Measurements from ENCODE around the gene SYCN. TPM values are rescaled to one million over a fixed set of nuclear protein-coding genes. Genes with fewer than 3 reads are reported as not detected.

The SYCN gene
- total and polyA plus RNA-seq, 2 experiments from 2014 or later, result not detected

- Histone ChIP-seq H3K36me3 (no peaks in the 10 kb centered on the region), H3K9me3 (ENCODE audit: low read depth) (no peaks in the 10 kb centered on the region), H3K27ac (no peak overlapping the region), H3K27me3 (peaks cover 16% of the 10 kb centered on the region), H3K4me1 (ENCODE audit: low read depth) (no peaks in the 10 kb centered on the region), H3K4me3 (no peak overlapping the region)
- no peak for TF ChIP-seq CTCF (IDR thresholded peaks at IDR 0.05; ENCODE audit: low read depth, low read length)
- no peak for DNase-seq (ENCODE audit: low read depth in 1 of 2, low spot score in 1 of 2)
These were observed 8.3 kb downstream of the SYCN start for GRCh38 chr19:39195755-39196154.

GRCh38 chr19:39194832-39195542, 9.1 kb downstream of the SYCN start:
- H3K9me3 ChIP-seq (ENCODE audit: low read depth), result no peaks in the 10 kb centered on the region
- peak in 1 of 2 donors; percentile 34 for DNase-seq (ENCODE audit: low read depth in 1 of 2, low spot score in 1 of 2)
- no peak overlapping the region for H3K4me3 ChIP-seq
- peaks cover 16% of the 10 kb centered on the region for H3K27me3 ChIP-seq
- no peak for TF ChIP-seq CTCF (IDR thresholded peaks at IDR 0.05; ENCODE audit: low read depth, low read length)
- no peak overlapping the region for H3K27ac ChIP-seq
- H3K4me1 ChIP-seq (ENCODE audit: low read depth), result no peaks in the 10 kb centered on the region
- H3K36me3 ChIP-seq, result no peaks in the 10 kb centered on the region

GRCh38 chr19:39193803-39194202, 10.3 kb downstream of the SYCN start:
- H3K27ac ChIP-seq, result no peak overlapping the region
- H3K36me3 ChIP-seq, result no peaks in the 10 kb centered on the region
- no peak for TF ChIP-seq CTCF (IDR thresholded peaks at IDR 0.05; ENCODE audit: low read depth, low read length)
- H3K9me3 ChIP-seq (ENCODE audit: low read depth), result no peaks in the 10 kb centered on the region
- peak; percentile 12 to 48 for DNase-seq (ENCODE audit: low read depth in 1 of 2, low spot score in 1 of 2)
- H3K4me3 ChIP-seq, result no peak overlapping the region
- no peaks in the 10 kb centered on the region for H3K4me1 ChIP-seq (ENCODE audit: low read depth)
- H3K27me3 ChIP-seq, result peaks cover 16% of the 10 kb centered on the region

GRCh38 chr19:39192846-39193245, 11.2 kb downstream of the SYCN start:
- DNase-seq (ENCODE audit: low read depth in 1 of 2, low spot score in 1 of 2), result no peak
- no peaks in the 10 kb centered on the region for H3K9me3 ChIP-seq (ENCODE audit: low read depth)

GRCh38 chr19:39190768-39191167, 13.3 kb downstream of the SYCN start:
- no peaks in the 10 kb centered on the region for H3K9me3 ChIP-seq (ENCODE audit: low read depth)
- H3K36me3 ChIP-seq, result no peaks in the 10 kb centered on the region
- TF ChIP-seq CTCF (IDR thresholded peaks at IDR 0.05; ENCODE audit: low read depth, low read length), result no peak
- peaks cover 3% of the 10 kb centered on the region for H3K4me1 ChIP-seq (ENCODE audit: low read depth)
- H3K27ac ChIP-seq, result no peak overlapping the region
- DNase-seq (ENCODE audit: low read depth in 1 of 2, low spot score in 1 of 2), result no peak
- H3K4me3 ChIP-seq, result no peak overlapping the region
- no peaks in the 10 kb centered on the region for H3K27me3 ChIP-seq

More at GRCh38 chr19:39192846-39193245, 11.2 kb downstream of the SYCN start:
- Histone ChIP-seq H3K4me1 (ENCODE audit: low read depth) (no peaks in the 10 kb centered on the region), H3K27me3 (peaks cover 12% of the 10 kb centered on the region), H3K4me3 (no peak overlapping the region), H3K27ac (no peak overlapping the region), H3K36me3 (no peaks in the 10 kb centered on the region)
- TF ChIP-seq CTCF (IDR thresholded peaks at IDR 0.05; ENCODE audit: low read depth, low read length), result no peak
